Esophagus muscularis mucosa (tissue), 4 donors: ENCODE measurements around the gene B4GALT3. TPM values are rescaled to one million over a fixed set of nuclear protein-coding genes. Genes with fewer than 3 reads are reported as not detected.
"Not testable (repeated sequence)": the region's sequence is repeated elsewhere in the genome, so short reads cannot be mapped to it uniquely, and the experiment has no call there.

ENCODE experiments used
- DNase-seq: peaks from one replicate; pipeline ENCODE4 v3.0.0-alpha.2; 2017; ENCODE audit errors: extremely low spot score
- H3K27ac ChIP-seq, 4 donors: fragments of 200-600 bp; sonication (generic); replicated peaks in 1 of 4; 1 replicate in 3 of 4; 2 replicates in 1 of 4; pipeline ENCODE4 v1.5.1; 2016 to 2019; ENCODE audit warnings: mild to moderate bottlenecking in 1 of 4
- H3K27me3 ChIP-seq, 4 donors: fragments of 200-600 bp; sonication (generic); one replicate each; pipeline versions ENCODE4 v1.5.1 to v1.6.0; 2016 to 2019
- H3K36me3 ChIP-seq, 4 donors: fragments of 200-600 bp; sonication (generic); one replicate each; pipeline ENCODE4 v1.5.1; 2016 to 2019
- H3K4me1 ChIP-seq, 4 donors: fragments of 200-600 bp; sonication (generic); one replicate each; pipeline ENCODE4 v1.5.1; 2016 to 2019
- H3K4me3 ChIP-seq, 4 donors: fragments of 200-600 bp; sonication (generic); 1 replicate in 2 of 4; 2 replicates in 2 of 4; pipeline ENCODE4 v1.5.1; 2016 to 2019; ENCODE audit warnings: mild to moderate bottlenecking in 4 of 4, moderate library complexity in 1 of 4
- H3K9me3 ChIP-seq, 4 donors: fragments of 200-600 bp; sonication (generic); 1 replicate in 3 of 4; 2 replicates in 1 of 4; pipeline ENCODE4 v1.5.1; 2016 to 2019
- CTCF ChIP-seq, 3 experiments: fragments of 200-600 bp in 2 of 3; fragments of 450-650 bp in 1 of 3; sonication (generic) in 2 of 3; IDR thresholded peaks; one replicate each; pipeline ENCODE4 v1.5.1; 2017 to 2019; ENCODE audit warnings: antibody characterized with exemption in 3 of 3, mild to moderate bottlenecking in 2 of 3, moderate library complexity in 1 of 3
- EP300 ChIP-seq: sonication (generic); formaldehyde crosslinking; IDR thresholded peaks from one replicate; pipeline ENCODE4 v1.6.1; 2017; ENCODE audit warnings: antibody characterized with exemption
- POLR2A ChIP-seq: fragments of 450-650 bp; IDR thresholded peaks from one replicate; pipeline ENCODE4 v1.6.1; 2017; ENCODE audit warnings: antibody characterized with exemption, moderate library complexity, mild to moderate bottlenecking, low read depth
- POLR2AphosphoS5 ChIP-seq, 2 donors: sonication (generic); formaldehyde crosslinking; IDR thresholded peaks; one replicate each; pipeline ENCODE4 v1.6.1; 2017; ENCODE audit warnings: antibody characterized with exemption in 2 of 2
- WGBS: methylation state at CpG from one replicate; pipeline ENCODE4 v1.1.5; 2018; 5-methylcytosine and 5-hydroxymethylcytosine counted together
- intact Hi-C: fragments of 100-400 bp; cut with DNase I; formaldehyde crosslinking; loops from one replicate; pipeline ENCODE4 v1.15.1; 2023
- total RNA-seq, 4 donors: library from RNA; depleted of rRNA; stranded (reverse); fragments of >200 nt; gene quantifications; one replicate each; pipeline versions ENCODE4 v1.1.0 to v1.2.1, GENCODE V29; 2016

B4GALT3 gene
- total RNA-seq, 4 donors from 2014 or later = 14.1 to 26.5 (median 21.8) TPM

GRCh38 chr1:161225178-161225533, 47.8 kb upstream of the B4GALT3 start:
- no peak for TF ChIP-seq EP300
- no peak for TF ChIP-seq CTCF (IDR thresholded peaks at IDR 0.05)
- TF ChIP-seq POLR2AphosphoS5 (IDR thresholded peaks at IDR 0.05) = no peak
- no peak for TF ChIP-seq POLR2A
- H3K27me3 ChIP-seq = no peaks in the 10 kb centered on the region
- intact Hi-C loops = loop anchor here (5.0 kb wide), 1 partner anchor 82 kb away; the partner anchor contains the start of gene MPZ
- WGBS = 70% methylated on average over 7 of the region's 7 CpGs
- peaks cover 15 to 27% (median 23%) of the 10 kb centered on the region in 4 donors for H3K36me3 ChIP-seq
- peak overlapping the region in 3 of 4 donors; percentile 27 to 82 (median 71) for H3K4me3 ChIP-seq
- no peaks in the 10 kb centered on the region for H3K9me3 ChIP-seq
- peaks cover 26 to 30% (median 27%) of the 10 kb centered on the region in 4 donors for H3K4me1 ChIP-seq
- peak overlapping the region; percentile 77 to 88 (median 80) for H3K27ac ChIP-seq
- no peak for DNase-seq

- H3K4me1 ChIP-seq = peaks cover 26 to 30% (median 27%) of the 10 kb centered on the region in 4 donors
- H3K27me3 ChIP-seq, H3K4me3 ChIP-seq, DNase-seq, H3K9me3 ChIP-seq: not testable (repeated sequence)
- intact Hi-C loops = loop anchor here (5.0 kb wide), 1 partner anchor 83 kb away; the partner anchor contains the start of gene MPZ
- H3K36me3 ChIP-seq = peaks cover 11 to 22% (median 19%) of the 10 kb centered on the region in 4 donors
- peak overlapping the region in 2 of 4 donors; percentile 77 to 88 for H3K27ac ChIP-seq
- whole genome bisulfite sequencing = 85% methylated on average over 13 of the region's 13 CpGs
Measured at GRCh38 chr1:161224695-161225087, 47.4 kb upstream of the B4GALT3 start.

GRCh38 chr1:161223805-161224694, 46.7 kb upstream of the B4GALT3 start:
- peaks cover 10 to 16% (median 12%) of the 10 kb centered on the region in 4 donors for H3K36me3 ChIP-seq
- H3K27me3 ChIP-seq = no peaks in the 10 kb centered on the region
- intact Hi-C loops = no loop called here
- no peak overlapping the region for H3K4me3 ChIP-seq
- no peak for DNase-seq
- 87% methylated on average over 7 of the region's 7 CpGs for WGBS
- no peak for TF ChIP-seq POLR2AphosphoS5 (IDR thresholded peaks at IDR 0.05)
- no peak for TF ChIP-seq CTCF (IDR thresholded peaks at IDR 0.05)
- no peak for TF ChIP-seq EP300
- TF ChIP-seq POLR2A = no peak
- peaks cover 26 to 30% (median 27%) of the 10 kb centered on the region in 4 donors for H3K4me1 ChIP-seq
- no peak overlapping the region for H3K27ac ChIP-seq
- H3K9me3 ChIP-seq = no peaks in the 10 kb centered on the region

GRCh38 chr1:161222175-161223019, 45.1 kb upstream of the B4GALT3 start:
- Histone ChIP-seq H3K9me3 (no peaks in the 10 kb centered on the region), H3K36me3 (no peaks in the 10 kb centered on the region), H3K27me3 (no peaks in the 10 kb centered on the region), H3K27ac (no peak overlapping the region), H3K4me1 (peaks cover 19 to 22% (median 20%) of the 10 kb centered on the region in 4 donors), H3K4me3 (no peak overlapping the region)
- WGBS = 80% methylated on average over 6 of the region's 6 CpGs
- TF ChIP-seq EP300 = no peak
- no peak for TF ChIP-seq POLR2AphosphoS5 (IDR thresholded peaks at IDR 0.05)
- no peak for TF ChIP-seq CTCF (IDR thresholded peaks at IDR 0.05)
- TF ChIP-seq POLR2A = no peak
- intact Hi-C loops = no loop called here
- DNase-seq = no peak

GRCh38 chr1:161220002-161220401, 42.7 kb upstream of the B4GALT3 start:
- Histone ChIP-seq H3K4me3 (no peak overlapping the region), H3K27ac (no peak overlapping the region), H3K36me3 (peaks cover under 1 to 4% (median 2%) of the 10 kb centered on the region in 4 donors), H3K27me3 (no peaks in the 10 kb centered on the region), H3K9me3 (no peaks in the 10 kb centered on the region), H3K4me1 (peaks cover 1 to 3% (median 2%) of the 10 kb centered on the region in 4 donors)
- TF ChIP-seq POLR2AphosphoS5 (IDR thresholded peaks at IDR 0.05) (no peak), POLR2A (no peak), EP300 (no peak), CTCF (IDR thresholded peaks at IDR 0.05) (no peak)
- intact Hi-C loops = no loop called here
- no peak for DNase-seq
- 84% methylated on average over 5 of the region's 5 CpGs for WGBS
